PFSK-1 (cell line): Measurements from ENCODE around the gene TSEN34.

Experiments
- FOXP2 ChIP-seq: optimal IDR thresholded peaks from 2 replicates; pipeline ENCODE3; 2011; ENCODE audit warnings: borderline replicate concordance, control low read depth, inconsistent platforms; ENCODE audit not compliant: insufficient read depth; ENCODE audit errors: extremely low read length, extremely low read depth
- POLR2AphosphoS5 ChIP-seq: IDR thresholded peaks from 2 replicates; pipeline ENCODE4 v1.6.1; 2012; ENCODE audit warnings: low read depth, mild to moderate bottlenecking, control low read depth, low read length, moderate library complexity
- REST ChIP-seq, 2 experiments: IDR thresholded peaks; 2 replicates each; pipeline versions ENCODE4 v1.6.1 to v1.8.0; 2011 to 2012; ENCODE audit warnings: low read depth in 2 of 2, low read length in 2 of 2, control low read depth in 1 of 2, inconsistent platforms in 1 of 2, mild to moderate bottlenecking in 1 of 2, moderate library complexity in 1 of 2; ENCODE audit not compliant: insufficient read depth in 1 of 2
- SIN3A ChIP-seq: IDR thresholded peaks from 2 replicates; pipeline ENCODE4 v1.6.1; 2012; ENCODE audit warnings: mild to moderate bottlenecking, low read length, moderate library complexity, borderline replicate concordance; ENCODE audit not compliant: insufficient read depth
- TAF1 ChIP-seq: IDR thresholded peaks from 2 replicates; pipeline ENCODE4 v1.6.1; 2012; ENCODE audit warnings: low read length, control low read depth, borderline replicate concordance; ENCODE audit not compliant: insufficient read depth

TSEN34 gene

GRCh38 chr19:54156953-54157352 is 34.2 kb upstream of the TSEN34 start:
- TF ChIP-seq REST (IDR thresholded peaks at IDR 0.05; ENCODE audit: insufficient read depth in 1 of 2, low read depth in 2 of 2, low read length in 2 of 2) (no peak), TAF1 (no peak), POLR2AphosphoS5 (no peak), FOXP2 (no peak), SIN3A (no peak)

GRCh38 chr19:54158812-54159351 is 32.2 kb upstream of the TSEN34 start:
- no peak for TF ChIP-seq SIN3A
- 0 out of 2 replicates have a peak, but pooled peaks have one; percentile 5 for TF ChIP-seq TAF1

GRCh38 chr19:54159352-54160181 is 31.5 kb upstream of the TSEN34 start, which contains the start of gene LENG1:
Gene LENG1 (minus strand): TSS chr19:54159721. CDS start chr19:54159695, 26 bp downstream.
- no peak for TF ChIP-seq REST (IDR thresholded peaks at IDR 0.05; ENCODE audit: insufficient read depth in 1 of 2, low read depth in 2 of 2, low read length in 2 of 2)
- no peak for TF ChIP-seq SIN3A
- peak; percentile 63 for TF ChIP-seq POLR2AphosphoS5
- peak; percentile 25 for TF ChIP-seq FOXP2
- TF ChIP-seq TAF1: 0 out of 2 replicates have a peak, but pooled peaks have one; percentile 1

- TF ChIP-seq SIN3A (no peak), POLR2AphosphoS5 (no peak), FOXP2 (no peak), TAF1 (no peak), REST (IDR thresholded peaks at IDR 0.05; ENCODE audit: insufficient read depth in 1 of 2, low read depth in 2 of 2, low read length in 2 of 2) (no peak)
These were observed 30.8 kb upstream of the TSEN34 start for GRCh38 chr19:54160182-54160811.

GRCh38 chr19:54160854-54161253 is 30.3 kb upstream of the TSEN34 start:
- no peak for TF ChIP-seq POLR2AphosphoS5
- TF ChIP-seq FOXP2: no peak
- no peak for TF ChIP-seq REST (IDR thresholded peaks at IDR 0.05; ENCODE audit: insufficient read depth in 1 of 2, low read depth in 2 of 2, low read length in 2 of 2)
